ENCODE measurements around the gene OTOGL. TPM values are rescaled to one million over a fixed set of nuclear protein-coding genes. Genes with fewer than 3 reads are reported as not detected.
"Not testable (repeated sequence)": the region's sequence is repeated elsewhere in the genome, so short reads cannot be mapped to it uniquely, and the experiment has no call there.

OTOGL gene
- total RNA-seq, 2 donors from 2014 or later, result 0.14 to 0.81 TPM

DNA sequence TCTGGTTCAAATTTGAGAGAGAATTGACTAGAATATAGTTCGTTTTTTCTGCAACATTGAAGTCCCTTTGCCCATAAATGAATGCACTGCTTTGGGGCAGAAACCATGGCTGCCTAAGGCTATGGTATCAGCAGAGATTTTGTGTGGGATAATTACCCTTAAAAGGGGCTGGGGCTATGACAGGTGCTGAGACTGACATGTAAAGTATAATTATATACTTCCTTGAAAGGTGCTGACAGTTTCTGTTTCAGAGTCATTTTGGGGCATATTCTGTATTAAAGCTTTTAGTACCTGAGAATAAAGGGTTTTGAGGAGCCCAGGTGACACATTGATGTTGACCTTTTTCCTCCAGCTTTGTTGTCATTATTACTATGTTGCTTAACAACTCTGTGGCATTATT lies 194.4 kb downstream of the OTOGL start:
- H3K27me3 ChIP-seq (replicated peaks; ENCODE audit: insufficient read depth), result no peaks in the 10 kb centered on the region
- H3K9me3 ChIP-seq, result no peaks in the 10 kb centered on the region
- ATAC-seq (ENCODE audit: insufficient number of reproducible peaks, low FRiP score, low read depth) (no peak), DNase-seq (ENCODE audit: low spot score) (no peak)
- H3K4me1 ChIP-seq (ENCODE audit: control insufficient read depth in 1 of 2, low read depth in 2 of 2), result no peaks in the 10 kb centered on the region
- H3K36me3 ChIP-seq, result no peaks in the 10 kb centered on the region
- H3K27ac ChIP-seq, result no peak overlapping the region
- H3K4me3 ChIP-seq, result no peak overlapping the region
- TF ChIP-seq, protein P1, sequence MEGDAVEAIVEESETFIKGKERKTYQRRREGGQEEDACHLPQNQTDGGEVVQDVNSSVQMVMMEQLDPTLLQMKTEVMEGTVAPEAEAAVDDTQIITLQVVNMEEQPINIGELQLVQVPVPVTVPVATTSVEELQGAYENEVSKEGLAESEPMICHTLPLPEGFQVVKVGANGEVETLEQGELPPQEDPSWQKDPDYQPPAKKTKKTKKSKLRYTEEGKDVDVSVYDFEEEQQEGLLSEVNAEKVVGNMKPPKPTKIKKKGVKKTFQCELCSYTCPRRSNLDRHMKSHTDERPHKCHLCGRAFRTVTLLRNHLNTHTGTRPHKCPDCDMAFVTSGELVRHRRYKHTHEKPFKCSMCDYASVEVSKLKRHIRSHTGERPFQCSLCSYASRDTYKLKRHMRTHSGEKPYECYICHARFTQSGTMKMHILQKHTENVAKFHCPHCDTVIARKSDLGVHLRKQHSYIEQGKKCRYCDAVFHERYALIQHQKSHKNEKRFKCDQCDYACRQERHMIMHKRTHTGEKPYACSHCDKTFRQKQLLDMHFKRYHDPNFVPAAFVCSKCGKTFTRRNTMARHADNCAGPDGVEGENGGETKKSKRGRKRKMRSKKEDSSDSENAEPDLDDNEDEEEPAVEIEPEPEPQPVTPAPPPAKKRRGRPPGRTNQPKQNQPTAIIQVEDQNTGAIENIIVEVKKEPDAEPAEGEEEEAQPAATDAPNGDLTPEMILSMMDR (IDR thresholded peaks at IDR 0.05), result no peak

DNA sequence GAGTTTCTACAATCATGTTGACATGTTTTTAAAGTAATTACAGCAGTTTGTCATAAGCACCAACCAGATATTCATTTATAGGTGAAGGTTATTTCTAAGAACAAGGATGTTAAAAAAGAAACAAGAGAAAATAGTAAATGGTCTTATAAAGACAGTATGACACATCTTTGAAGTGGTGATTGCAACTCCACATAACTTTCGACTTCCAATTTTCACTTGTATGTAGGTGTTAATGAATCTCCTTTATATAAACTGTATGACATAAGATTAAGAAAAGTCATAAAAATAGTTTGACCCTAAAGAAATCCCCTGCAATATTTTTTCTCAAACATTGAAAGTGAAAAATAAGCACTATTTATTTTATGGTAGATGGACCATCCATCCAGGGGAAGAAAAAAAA lies 199.9 kb downstream of the OTOGL start:
- Histone ChIP-seq H3K27me3 (replicated peaks; ENCODE audit: insufficient read depth) (no peaks in the 10 kb centered on the region), H3K4me1 (ENCODE audit: control insufficient read depth in 1 of 2, low read depth in 2 of 2) (no peaks in the 10 kb centered on the region), H3K9me3 (no peaks in the 10 kb centered on the region), H3K27ac (no peak overlapping the region), H3K4me3 (no peak overlapping the region), H3K36me3 (no peaks in the 10 kb centered on the region)
- ATAC-seq (ENCODE audit: insufficient number of reproducible peaks, low FRiP score, low read depth) (no peak), DNase-seq (ENCODE audit: low spot score) (no peak)
- TF ChIP-seq, protein P1 (IDR thresholded peaks at IDR 0.05), result no peak

DNA sequence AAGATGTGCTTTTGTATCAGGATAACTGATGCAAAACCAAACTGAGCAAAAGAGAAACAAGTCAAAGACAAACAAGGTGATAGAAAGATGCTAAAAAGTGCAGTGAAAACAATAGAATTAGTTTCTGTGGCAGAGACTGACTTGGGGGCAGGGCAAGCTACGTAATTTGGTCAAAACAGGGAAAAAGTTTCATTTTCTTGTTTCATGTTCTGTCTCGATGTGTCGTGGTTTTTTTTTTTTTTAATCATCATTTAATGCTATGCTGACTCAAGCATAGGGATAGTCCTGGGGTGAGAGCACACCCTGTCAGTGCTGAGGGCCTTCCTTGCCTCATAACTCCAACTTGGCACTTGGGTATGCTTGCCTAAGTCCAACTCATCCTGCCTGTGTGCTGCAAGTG lies 200.6 kb downstream of the OTOGL start:
- no peaks in the 10 kb centered on the region for H3K4me1 ChIP-seq (ENCODE audit: control insufficient read depth in 1 of 2, low read depth in 2 of 2)

DNA sequence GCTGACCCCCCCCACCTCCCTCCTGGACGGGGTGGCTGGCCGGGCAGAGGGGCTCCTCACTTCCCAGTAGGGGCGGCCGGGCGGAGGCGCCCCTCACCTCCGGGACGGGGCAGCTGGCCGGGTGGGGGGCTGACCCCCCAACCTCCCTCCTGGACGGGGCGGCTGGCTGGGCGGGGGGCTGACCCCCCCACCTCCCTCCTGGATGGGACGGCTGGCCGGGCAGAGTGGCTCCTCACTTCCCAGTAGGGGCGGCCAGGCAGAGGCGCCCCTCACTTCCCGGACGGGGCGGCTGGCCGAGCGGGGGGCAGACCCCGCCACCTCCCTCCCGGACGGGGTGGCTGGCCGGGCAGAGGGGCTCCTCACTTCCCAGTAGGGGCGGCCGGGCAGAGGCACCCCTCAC lies 208.1 kb downstream of the OTOGL start:
- H3K4me3 ChIP-seq; ATAC-seq (ENCODE audit: insufficient number of reproducible peaks, low FRiP score, low read depth); H3K36me3 ChIP-seq; H3K27me3 ChIP-seq (replicated peaks; ENCODE audit: insufficient read depth); H3K9me3 ChIP-seq; H3K27ac ChIP-seq; H3K4me1 ChIP-seq (ENCODE audit: control insufficient read depth in 1 of 2, low read depth in 2 of 2); DNase-seq (ENCODE audit: low spot score): not testable (repeated sequence)

More for the DNA sequence above, 200.6 kb downstream of the OTOGL start:
- H3K9me3 ChIP-seq, result no peaks in the 10 kb centered on the region
- no peak overlapping the region for H3K27ac ChIP-seq
- no peak overlapping the region for H3K4me3 ChIP-seq
- no peaks in the 10 kb centered on the region for H3K36me3 ChIP-seq
- DNase-seq (ENCODE audit: low spot score) (no peak), ATAC-seq (ENCODE audit: insufficient number of reproducible peaks, low FRiP score, low read depth) (no peak)
- H3K27me3 ChIP-seq (replicated peaks; ENCODE audit: insufficient read depth), result no peaks in the 10 kb centered on the region
- TF ChIP-seq, protein P1 (IDR thresholded peaks at IDR 0.05), result no peak

DNA sequence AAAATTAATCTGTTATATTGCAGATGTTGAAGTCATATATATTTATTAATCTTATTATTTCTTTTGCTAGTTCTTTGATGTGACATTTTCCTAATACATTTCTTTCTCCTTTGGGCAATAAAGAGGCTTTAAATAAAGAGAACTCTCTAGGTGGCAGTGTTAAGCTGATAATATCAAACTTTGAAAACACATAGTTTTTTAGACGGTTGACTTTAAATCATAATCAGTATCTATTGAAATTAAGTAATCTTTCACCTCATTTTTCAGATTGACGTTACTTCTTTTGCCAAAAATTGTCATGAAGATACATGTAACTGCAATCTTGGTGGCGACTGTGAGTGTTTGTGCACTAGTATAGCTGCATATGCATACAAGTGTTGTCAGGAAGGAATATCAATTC lies 213.9 kb downstream of the OTOGL start:
- ATAC-seq (ENCODE audit: insufficient number of reproducible peaks, low FRiP score, low read depth), result no peak
- Histone ChIP-seq H3K9me3 (no peaks in the 10 kb centered on the region), H3K27ac (no peak overlapping the region), H3K4me1 (ENCODE audit: control insufficient read depth in 1 of 2, low read depth in 2 of 2) (no peaks in the 10 kb centered on the region), H3K27me3 (replicated peaks; ENCODE audit: insufficient read depth) (no peaks in the 10 kb centered on the region), H3K36me3 (no peaks in the 10 kb centered on the region), H3K4me3 (no peak overlapping the region)
- TF ChIP-seq, protein P1 (IDR thresholded peaks at IDR 0.05), result no peak
- DNase-seq (ENCODE audit: low spot score), result no peak

DNA sequence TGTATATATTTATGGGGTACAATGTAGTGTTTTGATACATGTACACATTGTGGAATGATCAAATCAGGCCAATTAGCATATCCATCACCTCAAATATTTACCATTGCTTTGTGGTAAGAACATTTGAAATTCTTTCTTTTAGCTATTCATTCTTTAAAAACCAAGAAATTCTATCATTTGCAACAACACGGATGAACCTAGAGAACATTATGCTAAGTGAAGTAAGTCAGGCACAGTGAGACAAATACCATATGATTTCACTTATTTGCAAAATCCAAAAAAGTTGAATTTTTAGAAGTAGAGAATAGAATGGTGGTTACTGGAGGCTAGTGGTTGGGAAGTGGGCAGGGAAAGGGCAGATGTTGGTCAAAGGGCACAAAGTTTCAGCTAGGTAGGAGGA lies 215.4 kb downstream of the OTOGL start:
- Histone ChIP-seq H3K4me3 (no peak overlapping the region), H3K27ac (no peak overlapping the region), H3K9me3 (no peaks in the 10 kb centered on the region), H3K4me1 (ENCODE audit: control insufficient read depth in 1 of 2, low read depth in 2 of 2) (no peaks in the 10 kb centered on the region), H3K36me3 (no peaks in the 10 kb centered on the region), H3K27me3 (replicated peaks; ENCODE audit: insufficient read depth) (no peaks in the 10 kb centered on the region)
- no peak for ATAC-seq (ENCODE audit: insufficient number of reproducible peaks, low FRiP score, low read depth)
- TF ChIP-seq, protein P1 (IDR thresholded peaks at IDR 0.05), result no peak
- no peak for DNase-seq (ENCODE audit: low spot score)

All from thoracic aorta (tissue), 2 donors.